Measurements from ENCODE around the gene TCP11L2.
"Not testable (repeated sequence)": the region's sequence is repeated elsewhere in the genome, so short reads cannot be mapped to it uniquely, and the experiment has no call there.

TCP11L2 gene

GRCh38 chr12:106284358-106285105 is 18.0 kb upstream of the TCP11L2 start:
- no peak for DNase-seq

GRCh38 chr12:106285982-106286381 is 16.6 kb upstream of the TCP11L2 start:
- no peak for DNase-seq

DNA sequence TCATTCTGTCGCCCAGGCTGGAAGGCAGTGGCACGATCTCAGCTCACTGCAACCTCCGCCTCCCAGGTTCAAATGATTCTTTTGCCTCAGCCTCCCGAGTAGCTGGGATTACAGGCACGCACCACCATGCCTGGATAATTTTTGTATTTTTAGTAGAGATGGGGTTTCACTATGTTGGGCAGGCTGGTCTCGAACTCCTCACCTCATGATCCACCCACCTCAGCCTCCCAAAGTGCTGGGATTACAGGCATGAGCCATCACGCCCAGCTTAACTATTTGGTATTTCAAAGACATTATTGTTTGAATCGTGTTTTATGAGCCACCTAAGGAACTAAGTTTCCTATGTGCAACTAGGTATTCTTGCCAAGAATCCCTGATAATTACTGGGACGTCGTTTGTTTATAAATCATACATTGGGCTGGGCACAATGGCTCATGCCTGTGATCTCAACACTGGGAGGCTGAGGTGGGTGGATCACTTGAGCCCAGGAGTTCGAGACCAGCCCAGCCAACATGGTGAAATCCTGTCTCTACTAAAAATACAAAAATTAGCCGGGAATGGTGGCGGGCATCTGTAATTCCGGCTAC is 15.9 kb upstream of the TCP11L2 start:
- DNase-seq, result not testable (repeated sequence)

DNA sequence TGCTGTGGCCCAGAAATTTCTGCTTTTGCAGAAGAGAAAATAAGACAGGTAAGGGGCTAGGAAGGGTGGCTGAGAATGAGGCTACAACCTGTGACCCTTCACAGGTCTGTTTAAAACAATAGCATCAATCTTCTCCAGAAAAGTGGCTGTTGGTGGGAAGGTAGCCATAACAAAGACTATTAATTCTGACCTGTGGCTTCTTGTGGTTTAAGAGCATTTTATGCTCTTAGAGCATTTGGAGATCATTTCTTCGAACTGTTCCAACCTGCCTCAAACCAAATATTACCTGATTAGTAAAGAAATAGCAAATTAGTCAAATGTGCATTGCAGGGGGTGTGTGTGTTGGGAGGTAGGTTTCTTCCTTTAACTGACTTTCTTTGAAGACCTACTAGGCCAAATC is 15.2 kb upstream of the TCP11L2 start:
- DNase-seq, result no peak

GRCh38 chr12:106288101-106288493 is 14.4 kb upstream of the TCP11L2 start:
- no peak for DNase-seq

- no peak for DNase-seq
These were observed 13.9 kb upstream of the TCP11L2 start for GRCh38 chr12:106288494-106289195.

DNA sequence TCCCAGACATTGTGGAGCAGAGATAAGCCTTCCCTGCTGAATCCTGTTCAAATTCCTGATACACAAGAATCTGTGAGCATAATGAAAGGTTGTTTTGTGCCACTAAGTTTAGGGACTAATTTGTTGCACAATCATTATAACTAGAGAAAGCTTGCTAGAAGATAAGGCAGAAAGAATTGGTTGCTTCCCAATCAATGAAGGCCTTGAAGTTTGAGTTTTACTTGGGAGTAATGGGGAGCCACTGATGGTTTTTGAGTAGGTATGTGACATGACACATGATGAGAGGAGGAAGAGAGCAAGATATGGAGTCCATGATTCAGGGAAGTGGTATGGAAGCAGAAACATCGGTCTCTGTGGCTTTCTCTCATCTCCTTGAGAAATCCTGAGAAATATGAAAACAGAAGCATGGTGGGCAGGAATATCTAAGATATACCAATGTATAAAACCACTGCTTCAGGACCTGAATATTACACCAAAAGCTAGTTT is 13.3 kb upstream of the TCP11L2 start:
- no peak for DNase-seq

GRCh38 chr12:106290666-106291065 is 11.9 kb upstream of the TCP11L2 start:
- no peak for DNase-seq

DNA sequence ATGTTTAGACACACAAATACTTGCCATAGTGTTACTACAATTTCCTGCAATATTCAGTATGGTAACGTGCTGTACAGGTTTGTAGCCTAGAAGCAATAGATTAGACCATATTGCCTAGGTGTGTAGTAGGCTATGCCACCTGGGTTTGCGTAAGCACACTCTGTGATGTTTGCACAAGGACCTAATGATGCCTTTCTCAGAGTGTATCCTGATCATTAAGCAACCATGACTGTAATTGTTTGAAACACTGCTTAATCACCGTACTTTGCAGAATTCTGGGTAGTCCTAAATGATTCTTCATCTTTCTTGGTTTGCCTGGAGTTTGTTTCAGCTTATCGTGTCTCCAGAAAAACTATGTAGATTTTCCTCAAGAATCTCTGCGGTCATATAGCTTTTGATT is 11.2 kb upstream of the TCP11L2 start:
- peak; percentile 43 for DNase-seq

GRCh38 chr12:106292339-106292738 is 10.2 kb upstream of the TCP11L2 start:
- no peak for DNase-seq

- no peak for DNase-seq
These were observed 6.2 kb upstream of the TCP11L2 start for GRCh38 chr12:106296179-106296877.

- no peak for DNase-seq
These were observed 5.5 kb upstream of the TCP11L2 start for GRCh38 chr12:106297075-106297474.

DNA sequence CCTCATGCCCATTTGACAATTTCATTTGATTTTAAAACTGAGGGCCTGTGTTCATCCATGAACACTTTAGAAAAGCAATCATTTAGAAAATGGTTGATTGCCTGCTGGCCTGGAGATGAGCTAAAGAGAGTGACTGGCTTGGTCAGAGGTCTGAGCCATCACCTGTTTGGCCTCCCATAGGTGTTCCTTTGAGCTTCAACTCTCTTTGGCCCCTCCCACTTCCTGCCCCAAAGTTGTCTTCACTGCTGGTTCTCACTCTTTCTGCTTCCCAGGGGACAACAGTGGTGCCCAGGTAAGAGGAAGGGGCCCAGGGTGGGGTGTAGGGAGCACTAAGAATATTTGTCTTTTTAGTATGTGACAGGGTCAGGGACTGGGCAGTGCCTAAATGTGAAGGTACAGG is 4.9 kb upstream of the TCP11L2 start:
- DNase-seq, result no peak

DNA sequence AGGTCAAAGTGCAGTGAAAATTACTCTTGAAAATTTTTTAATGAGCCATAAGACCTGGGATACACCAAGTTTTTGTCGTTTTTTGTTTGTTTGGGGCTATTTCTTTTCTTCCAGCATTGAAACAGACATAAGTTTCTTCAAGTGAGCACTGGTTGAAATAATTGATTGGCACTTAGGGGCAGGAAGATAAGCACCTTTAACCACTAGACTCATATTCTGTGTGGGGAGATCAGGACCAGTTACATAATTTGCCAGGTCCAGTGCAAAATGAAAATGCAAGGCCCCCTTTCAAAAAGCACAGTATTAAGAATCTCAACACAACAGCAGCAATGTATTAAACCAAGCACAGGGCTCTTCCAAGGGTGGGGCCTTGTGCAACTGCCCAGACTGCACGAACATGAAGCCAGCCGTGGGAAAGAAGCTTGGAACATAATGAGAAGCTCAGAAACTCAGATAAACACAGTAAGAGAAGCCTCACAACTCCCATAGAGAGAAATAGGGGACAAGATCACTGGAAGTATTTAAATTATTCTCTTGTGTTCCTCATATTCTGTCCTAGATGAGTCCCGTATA is 3.2 kb upstream of the TCP11L2 start:
- no peak for DNase-seq

DNA sequence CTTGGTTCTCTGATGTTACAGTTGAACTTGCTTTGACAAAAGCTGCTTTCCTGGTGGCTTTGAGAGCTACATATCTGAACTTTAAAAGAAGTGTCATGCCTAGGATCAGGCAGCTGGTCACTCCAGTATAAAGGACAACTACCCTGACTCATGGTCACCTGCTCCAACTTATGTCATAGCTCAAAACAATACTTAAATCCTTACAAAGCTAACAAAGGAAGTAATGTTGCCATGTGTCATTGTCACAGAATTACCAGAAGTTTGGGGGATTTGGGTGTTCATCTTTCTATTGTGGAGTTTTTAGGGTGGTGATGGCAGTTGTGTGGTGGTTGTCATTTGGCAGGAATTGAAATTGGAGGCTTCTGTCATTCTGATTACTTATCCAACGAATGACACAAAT is 1.8 kb upstream of the TCP11L2 start:
- no peak for DNase-seq

GRCh38 chr12:106301241-106301610 is 1.3 kb upstream of the TCP11L2 start:
- DNase-seq, result no peak

- DNase-seq, result peak; percentile 67
These were observed 767 bp upstream of the TCP11L2 start for GRCh38 chr12:106301611-106302321.

- DNase-seq, result peak; percentile 71
These were observed 778 bp downstream of the TCP11L2 start for GRCh38 chr12:106303202-106303820.

- no peak for DNase-seq
These were observed 1.5 kb downstream of the TCP11L2 start for GRCh38 chr12:106304001-106304421.

DNA sequence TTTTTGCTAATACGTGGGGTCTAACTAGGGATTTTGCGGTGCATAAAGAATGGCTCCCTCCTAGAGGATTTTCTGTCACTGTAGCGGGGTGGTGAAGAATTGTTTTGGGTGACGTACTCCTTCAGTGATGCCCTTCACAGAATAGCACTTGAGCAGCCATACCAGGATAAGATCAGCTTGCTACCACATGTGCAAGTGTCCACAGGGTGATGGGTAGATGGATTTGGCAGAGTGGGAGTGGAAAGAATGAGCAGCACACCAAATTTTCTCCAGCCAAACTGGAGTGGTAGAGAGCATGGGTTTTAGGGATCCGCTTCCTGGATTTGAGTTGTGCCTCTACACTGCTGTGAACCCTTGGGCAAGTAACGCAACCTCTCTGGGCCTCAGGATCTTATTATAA is 2.3 kb downstream of the TCP11L2 start:
- DNase-seq, result no peak

DNA sequence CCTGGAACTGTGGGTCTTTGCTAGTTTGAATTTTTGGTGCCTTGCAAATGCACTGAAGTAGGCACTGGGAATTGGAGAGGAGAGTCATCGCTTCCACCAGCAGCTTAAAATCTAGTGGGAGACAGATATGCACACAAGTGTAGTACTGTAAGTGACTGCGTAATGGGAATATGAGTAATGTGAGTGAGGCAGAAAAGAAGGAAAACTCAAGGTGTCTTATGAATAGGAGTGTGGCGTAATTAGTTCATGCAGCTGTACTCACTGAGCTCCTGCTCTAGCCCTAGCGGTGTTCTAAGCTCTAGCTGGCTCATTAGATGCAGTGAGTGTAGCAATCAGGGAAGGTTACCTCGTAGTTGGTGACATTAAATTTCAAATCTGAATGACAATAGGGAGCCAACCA is 2.8 kb downstream of the TCP11L2 start:
- DNase-seq, result no peak

GRCh38 chr12:106307181-106307580 is 4.6 kb downstream of the TCP11L2 start:
- DNase-seq, result no peak
